GM18519 (cell line): ENCODE data around the gene HSD11B1.
"Not testable (repeated sequence)": the region's sequence is repeated elsewhere in the genome, so short reads cannot be mapped to it uniquely, and the experiment has no call there.

ENCODE experiments used
- ATAC-seq: cut with Tn5 transposase; IDR thresholded peaks from one replicate; pipeline ENCODE4 v1.9.1; 2021; ENCODE audit warnings: mild to moderate bottlenecking, moderate library complexity; ENCODE audit not compliant: unreplicated experiment, low FRiP score

The HSD11B1 gene

GRCh38 chr1:209689477-209689876 is 15.2 kb upstream of the HSD11B1 start:
- ATAC-seq = no peak

DNA sequence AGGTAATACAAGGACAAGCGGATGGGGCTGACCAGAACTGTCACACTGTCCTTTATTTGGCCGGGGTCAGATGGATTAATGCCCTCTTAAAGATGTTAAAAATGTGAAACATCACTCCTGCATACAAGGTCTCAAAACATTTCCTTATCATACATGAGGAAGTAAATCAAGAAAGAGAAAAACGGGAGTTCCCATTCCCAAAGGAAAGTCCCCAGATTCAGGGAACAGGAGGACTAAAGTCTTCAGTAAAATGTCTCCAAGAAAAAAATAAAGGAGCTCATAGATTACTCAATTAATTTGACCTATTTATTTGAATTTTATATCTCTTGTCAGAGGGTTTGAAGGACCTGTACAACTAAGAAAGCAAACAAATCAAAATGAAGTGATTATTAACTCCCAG is 13.4 kb upstream of the HSD11B1 start:
- no peak for ATAC-seq

GRCh38 chr1:209692296-209692695 is 12.3 kb upstream of the HSD11B1 start:
- ATAC-seq = no peak

- no peak for ATAC-seq
Measured at GRCh38 chr1:209692745-209693504, 11.7 kb upstream of the HSD11B1 start.

GRCh38 chr1:209696673-209697072 is 8.0 kb upstream of the HSD11B1 start:
- no peak for ATAC-seq

DNA sequence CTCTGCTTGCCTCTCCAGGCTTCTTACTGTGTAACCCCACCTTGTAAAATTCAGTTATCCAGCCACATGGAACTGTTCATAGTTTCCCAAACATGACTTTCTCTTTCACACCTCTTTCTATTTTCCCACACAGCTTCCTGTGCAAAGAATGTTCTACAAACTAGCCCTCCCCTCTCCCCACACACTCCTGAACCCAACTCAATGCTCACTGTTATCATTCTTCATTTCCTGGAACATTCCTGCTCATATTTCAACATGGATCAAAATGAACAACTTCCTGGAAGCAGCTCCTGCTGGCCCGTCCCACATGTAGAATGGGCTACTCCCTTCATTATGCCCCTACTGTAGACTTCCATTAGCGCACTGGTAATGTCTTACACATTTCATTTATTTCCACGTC is 7.5 kb upstream of the HSD11B1 start:
- ATAC-seq = no peak

GRCh38 chr1:209700686-209701085 is 4.0 kb upstream of the HSD11B1 start:
- not testable (repeated sequence) for ATAC-seq

DNA sequence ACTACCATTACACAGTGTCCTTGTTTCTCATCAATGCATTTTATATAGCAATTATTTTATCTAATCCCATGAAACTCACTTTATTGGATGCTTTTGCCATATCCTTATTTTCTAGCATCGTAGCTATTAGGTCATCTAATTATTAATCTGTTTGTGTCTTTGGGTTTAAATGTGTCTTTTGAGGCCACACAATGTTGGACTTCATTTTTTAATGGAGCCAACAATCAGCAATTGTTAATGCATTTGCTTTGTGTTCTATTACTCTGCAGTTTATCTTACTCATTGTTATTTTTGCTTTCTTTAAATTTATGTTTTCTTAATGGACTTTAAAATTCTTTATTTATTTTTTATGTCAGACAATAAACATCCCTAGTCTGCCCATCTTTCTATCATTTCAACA is 1.8 kb upstream of the HSD11B1 start:
- ATAC-seq = no peak

DNA sequence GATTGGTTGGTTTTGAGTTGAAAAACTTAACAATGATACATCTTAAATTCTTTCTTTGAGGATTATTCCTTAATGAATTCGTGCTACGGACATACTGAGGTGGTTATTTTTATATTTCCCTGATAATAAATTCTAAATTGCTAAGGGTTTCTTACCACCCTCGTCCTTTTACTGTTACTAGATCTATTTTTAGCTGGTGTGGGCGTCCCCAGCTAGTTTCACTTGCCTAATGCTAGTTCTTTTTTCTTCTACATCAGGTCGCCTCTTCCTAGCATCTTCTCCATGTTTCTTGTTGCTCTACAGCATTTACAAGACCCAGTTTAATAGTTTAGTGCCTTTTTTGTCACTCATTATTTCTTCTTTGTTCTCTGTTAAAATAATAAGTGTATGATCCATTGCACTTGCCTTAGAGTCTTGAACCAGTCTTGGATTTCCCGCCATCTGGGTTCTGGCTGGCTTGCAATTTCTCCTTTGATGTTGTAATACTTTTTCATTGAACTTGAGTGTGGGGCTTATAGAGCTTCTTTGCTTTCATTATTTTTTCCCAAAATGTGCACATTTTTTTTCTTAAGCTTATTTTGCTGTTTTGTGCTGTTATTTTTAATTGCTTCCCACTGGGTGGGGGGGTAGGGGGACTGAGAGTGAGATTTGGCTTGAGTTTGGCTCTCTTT is 677 bp upstream of the HSD11B1 start:
- ATAC-seq = no peak

DNA sequence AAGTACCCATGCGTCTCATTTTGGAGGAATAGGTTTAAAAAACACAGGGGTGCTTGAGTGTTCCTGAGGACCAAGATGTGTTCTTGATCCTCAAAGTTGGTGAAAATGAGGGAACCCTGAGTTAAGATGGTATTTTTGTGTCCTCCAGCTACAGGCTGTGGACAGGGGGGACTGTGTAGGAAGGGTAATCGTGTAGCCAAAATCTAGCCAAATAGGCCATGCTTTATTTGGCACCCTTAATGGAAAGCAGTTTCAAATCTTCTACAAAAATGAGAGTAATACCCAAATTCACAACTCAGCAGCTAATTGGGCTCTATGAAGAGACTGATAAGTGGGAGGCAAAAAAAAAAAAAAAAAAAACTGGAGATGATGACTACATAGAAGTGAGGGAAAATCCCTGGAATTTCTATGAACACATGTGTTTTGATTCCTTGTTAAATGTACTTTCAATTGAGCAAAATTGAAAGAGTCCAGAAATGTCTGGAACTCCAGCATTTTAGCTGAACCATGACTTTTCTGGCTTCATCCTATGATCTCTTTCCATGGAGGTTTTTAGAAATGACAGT is 470 bp downstream of the HSD11B1 start:
- ATAC-seq = no peak

DNA sequence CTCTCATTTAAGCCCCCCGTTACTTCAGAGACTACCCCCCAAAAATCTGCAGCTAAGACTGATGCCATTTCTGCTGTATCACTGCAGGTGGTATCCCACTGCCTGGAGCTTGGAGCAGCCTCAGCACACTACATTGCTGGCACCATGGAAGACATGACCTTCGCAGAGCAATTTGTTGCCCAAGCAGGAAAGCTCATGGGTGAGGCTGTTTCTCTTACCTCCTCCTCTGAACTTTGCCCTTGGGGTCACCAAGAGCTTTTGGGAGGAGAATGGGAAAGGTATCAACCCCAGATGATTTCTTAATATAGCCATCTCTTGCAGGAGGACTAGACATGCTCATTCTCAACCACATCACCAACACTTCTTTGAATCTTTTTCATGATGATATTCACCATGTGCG is 2.0 kb downstream of the HSD11B1 start:
- ATAC-seq = no peak

- no peak for ATAC-seq
Measured at GRCh38 chr1:209707308-209707707, 2.7 kb downstream of the HSD11B1 start.

- no peak for ATAC-seq
Measured at GRCh38 chr1:209708297-209708696, 3.7 kb downstream of the HSD11B1 start.

DNA sequence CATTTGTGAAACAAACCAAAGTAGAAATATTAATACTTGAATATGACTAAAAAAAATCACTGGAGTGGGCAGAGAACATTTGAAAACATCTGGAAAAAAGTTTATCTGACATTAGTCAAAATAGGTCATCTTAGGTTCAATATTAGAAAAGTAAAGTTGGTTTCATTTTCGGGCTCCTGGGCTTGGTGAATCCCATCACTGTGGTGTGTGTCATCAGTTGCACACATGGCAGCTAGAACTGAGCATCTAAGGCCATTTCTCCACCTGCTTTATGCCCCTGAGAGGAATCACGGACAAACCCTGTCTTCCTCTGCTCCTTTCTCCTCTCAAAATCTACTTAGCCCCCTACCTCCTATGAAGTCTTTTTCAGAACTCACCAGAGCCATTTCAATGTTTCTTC is 5.4 kb downstream of the HSD11B1 start:
- ATAC-seq = no peak

GRCh38 chr1:209710847-209711246 is 6.2 kb downstream of the HSD11B1 start:
- ATAC-seq = no peak

- ATAC-seq = no peak
Measured at GRCh38 chr1:209714338-209714737, 9.7 kb downstream of the HSD11B1 start.

GRCh38 chr1:209715314-209715713 is 10.7 kb downstream of the HSD11B1 start:
- no peak for ATAC-seq

GRCh38 chr1:209717818-209718217 is 13.2 kb downstream of the HSD11B1 start:
- ATAC-seq = no peak

- no peak for ATAC-seq
Measured at GRCh38 chr1:209720326-209720725, 15.7 kb downstream of the HSD11B1 start.

DNA sequence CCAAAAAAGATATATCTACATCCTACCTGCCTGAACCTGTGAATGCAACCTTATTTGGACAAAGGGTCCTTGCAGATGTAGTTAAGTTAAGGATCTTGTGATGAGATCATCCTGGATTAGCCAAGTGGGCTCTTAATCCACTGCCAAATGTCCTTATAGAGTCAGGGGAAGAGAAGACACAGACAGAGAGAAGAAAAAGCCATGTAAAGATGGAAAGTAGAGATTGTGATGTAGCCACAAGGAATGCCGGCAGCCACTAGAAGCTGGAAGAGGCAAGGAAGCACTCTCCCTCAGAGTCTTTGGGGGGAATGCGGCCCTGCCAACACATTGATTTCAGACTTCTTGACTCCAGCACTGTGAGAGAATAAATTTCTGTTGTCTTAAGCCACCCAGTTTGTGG is 16.2 kb downstream of the HSD11B1 start:
- ATAC-seq = no peak

- no peak for ATAC-seq
Measured at GRCh38 chr1:209721323-209721722, 16.7 kb downstream of the HSD11B1 start.

GRCh38 chr1:209723265-209723664 is 18.6 kb downstream of the HSD11B1 start:
- no peak for ATAC-seq
